ENCODE measurements around the gene EXO1. TPM values are rescaled to one million over a fixed set of nuclear protein-coding genes. Genes with fewer than 3 reads are reported as not detected.

Gene EXO1
- total and polyA plus RNA-seq, 9 of the 15 experiments (the other 6 are each of a cell fraction or from before 2014, with no cell fraction given) = 36.0 to 125 (median 83.9) TPM

DNA sequence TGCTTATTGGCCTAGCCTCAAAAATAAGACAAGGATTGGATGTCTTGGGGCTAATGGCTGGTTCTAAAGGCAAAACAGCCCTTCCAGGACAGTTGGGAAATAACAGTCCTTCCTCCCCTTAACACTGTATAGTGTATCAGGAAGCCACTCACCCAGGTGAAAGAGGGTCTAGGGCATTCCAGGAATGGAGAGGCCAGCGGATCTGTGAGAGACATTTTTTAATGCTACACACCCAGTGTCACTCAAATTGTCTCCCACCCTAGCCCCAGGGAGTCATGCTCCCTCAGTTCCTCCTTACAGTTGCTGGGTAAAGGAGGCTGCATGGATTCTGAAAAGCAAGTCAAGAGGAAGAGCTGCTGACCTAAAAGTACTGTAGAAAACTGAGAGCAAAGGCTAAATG lies 24.1 kb upstream of the EXO1 start (continued):
- TF ChIP-seq RNF2 (IDR thresholded peaks at IDR 0.05) (peak; percentile 22; the same call in 1 of the 2 replicates), ZEB2 (IDR thresholded peaks at IDR 0.05) (peak; percentile 87), TBP (optimal IDR thresholded peaks at IDR 0.05; ENCODE audit: low read depth, low read length) (peak; percentile 59), HCFC1 (IDR thresholded peaks at IDR 0.05; ENCODE audit: low read depth, low read length) (peak; percentile 74), NCOA4 (IDR thresholded peaks at IDR 0.05; ENCODE audit: partially characterized antibody) (no peak), NFRKB (IDR thresholded peaks at IDR 0.05; ENCODE audit: low read depth) (peak; percentile 48; the same call in 1 of the 2 replicates), PHF8 (IDR thresholded peaks at IDR 0.05; ENCODE audit: borderline replicate concordance, low read length) (peak; percentile 18; the same call in 1 of the 2 replicates), SIN3B (IDR thresholded peaks at IDR 0.05; ENCODE audit: low read depth) (peak; percentile 61; the same call in 1 of the 2 replicates), CBX1 (IDR thresholded peaks at IDR 0.05; ENCODE audit: low read depth) (peak; percentile 81; the same call in 1 of the 2 replicates), RB1 (IDR thresholded peaks at IDR 0.05; ENCODE audit: low read depth) (0 out of 2 replicates have a peak, but pooled peaks have one; percentile 14), DMBX1 (CRISPR knock-in tag; IDR thresholded peaks at IDR 0.05; ENCODE audit: borderline replicate concordance) (peak; percentile 68; the same call in 1 of the 2 replicates)
- TF ChIP-seq, protein P1, sequence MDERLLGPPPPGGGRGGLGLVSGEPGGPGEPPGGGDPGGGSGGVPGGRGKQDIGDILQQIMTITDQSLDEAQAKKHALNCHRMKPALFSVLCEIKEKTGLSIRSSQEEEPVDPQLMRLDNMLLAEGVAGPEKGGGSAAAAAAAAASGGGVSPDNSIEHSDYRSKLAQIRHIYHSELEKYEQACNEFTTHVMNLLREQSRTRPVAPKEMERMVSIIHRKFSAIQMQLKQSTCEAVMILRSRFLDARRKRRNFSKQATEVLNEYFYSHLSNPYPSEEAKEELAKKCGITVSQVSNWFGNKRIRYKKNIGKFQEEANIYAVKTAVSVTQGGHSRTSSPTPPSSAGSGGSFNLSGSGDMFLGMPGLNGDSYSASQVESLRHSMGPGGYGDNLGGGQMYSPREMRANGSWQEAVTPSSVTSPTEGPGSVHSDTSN (CRISPR knock-in tag; IDR thresholded peaks at IDR 0.05; ENCODE audit: low read depth) = peak; percentile 43; the same call in 1 of the 2 replicates
- TF ChIP-seq, protein P1 (tag; conservative IDR thresholded peaks at IDR 0.05; ENCODE audit: low read depth) = no peak
- TF ChIP-seq, protein P2, sequence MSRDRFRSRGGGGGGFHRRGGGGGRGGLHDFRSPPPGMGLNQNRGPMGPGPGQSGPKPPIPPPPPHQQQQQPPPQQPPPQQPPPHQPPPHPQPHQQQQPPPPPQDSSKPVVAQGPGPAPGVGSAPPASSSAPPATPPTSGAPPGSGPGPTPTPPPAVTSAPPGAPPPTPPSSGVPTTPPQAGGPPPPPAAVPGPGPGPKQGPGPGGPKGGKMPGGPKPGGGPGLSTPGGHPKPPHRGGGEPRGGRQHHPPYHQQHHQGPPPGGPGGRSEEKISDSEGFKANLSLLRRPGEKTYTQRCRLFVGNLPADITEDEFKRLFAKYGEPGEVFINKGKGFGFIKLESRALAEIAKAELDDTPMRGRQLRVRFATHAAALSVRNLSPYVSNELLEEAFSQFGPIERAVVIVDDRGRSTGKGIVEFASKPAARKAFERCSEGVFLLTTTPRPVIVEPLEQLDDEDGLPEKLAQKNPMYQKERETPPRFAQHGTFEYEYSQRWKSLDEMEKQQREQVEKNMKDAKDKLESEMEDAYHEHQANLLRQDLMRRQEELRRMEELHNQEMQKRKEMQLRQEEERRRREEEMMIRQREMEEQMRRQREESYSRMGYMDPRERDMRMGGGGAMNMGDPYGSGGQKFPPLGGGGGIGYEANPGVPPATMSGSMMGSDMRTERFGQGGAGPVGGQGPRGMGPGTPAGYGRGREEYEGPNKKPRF (IDR thresholded peaks at IDR 0.05; ENCODE audit: low read depth, low read length) = no peak
